ENCODE data around the gene NOX3. TPM values are rescaled to one million over a fixed set of nuclear protein-coding genes. Genes with fewer than 3 reads are reported as not detected.

Gene NOX3
- total and polyA plus RNA-seq, 10 of the 15 experiments (the other 5 are each of a cell fraction or from before 2014, with no cell fraction given): not detected

DNA sequence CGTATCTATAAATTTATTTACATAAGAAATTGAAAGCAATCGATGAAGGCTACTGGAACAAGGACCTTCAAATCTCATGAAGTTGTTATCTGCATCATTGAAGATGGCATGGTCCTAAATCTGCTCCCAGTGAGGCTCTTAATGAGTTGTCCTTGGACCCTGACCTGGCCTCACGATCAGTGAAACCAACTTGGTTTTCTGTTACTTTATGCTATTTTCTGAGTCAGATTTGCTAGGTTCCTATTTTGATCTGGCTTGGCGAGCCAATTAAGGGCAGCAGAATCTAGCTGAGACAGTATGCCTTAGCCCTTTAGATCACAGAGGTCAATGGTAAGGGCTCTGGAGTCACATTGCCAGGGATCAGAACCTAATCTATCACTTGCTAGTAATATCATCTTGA lies 30.1 kb upstream of the NOX3 start:
- Histone ChIP-seq H3K27ac (ENCODE audit: control insufficient read depth, insufficient read depth) (no peak overlapping the region), H3K36me3 (ENCODE audit: control insufficient read depth in 2 of 2, insufficient read depth in 2 of 2, low read length in 1 of 2) (no peaks in the 10 kb centered on the region), H3K4me2 (ENCODE audit: control insufficient read depth, insufficient read depth) (no peak overlapping the region), H4K20me1 (ENCODE audit: control insufficient read depth, insufficient read depth) (no peaks in the 10 kb centered on the region), H2AFZ (ENCODE audit: control insufficient read depth, low read depth, low read length) (peak overlapping the region; percentile 3; the same call in 1 of the 2 replicates), H3K9me3 (replicated peaks; ENCODE audit: control insufficient read depth, insufficient read depth, low read length) (no peaks in the 10 kb centered on the region; the same call in 2 of the 3 replicates), H3K4me3 (no peak overlapping the region), H3K9ac (ENCODE audit: control insufficient read depth, insufficient read depth, low read length) (no peak overlapping the region), H3K4me1 (ENCODE audit: control insufficient read depth, insufficient read depth, low read length) (no peaks in the 10 kb centered on the region), H3K27me3 (replicated peaks in 1 of 2; ENCODE audit: control insufficient read depth in 2 of 2, insufficient read depth in 2 of 2, low read length in 1 of 2) (no peaks in the 10 kb centered on the region), H3K79me2 (ENCODE audit: control insufficient read depth, insufficient read depth, low read length) (no peaks in the 10 kb centered on the region)
- no peak for FAIRE-seq
- in situ Hi-C loops (cut with MboI) (no loop called here), intact Hi-C loops (cut with micrococcal nuclease; ENCODE audit: unreplicated experiment) (no loop called here)
- BruUV-seq (replicated peaks): no TSS peak
- ATAC-seq: no peak
- SMC1A ChIA-PET (ENCODE audit: uncharacterized antibody, unreplicated experiment): interaction anchor here (1.2 kb wide), 1 partner anchor 19 kb away, joined by 3 read pairs; no protein-coding TSS in a partner anchor
- no peak for DNase-seq (ENCODE audit: low read depth, low spot score)
- WGBS (ENCODE audit: insufficient coverage, insufficient replicate concordance, low lambda C conversion rate, missing lambda C conversion rate): 83% methylated on average over 4 of the region's 4 CpGs
- TF ChIP-seq, protein P1, sequence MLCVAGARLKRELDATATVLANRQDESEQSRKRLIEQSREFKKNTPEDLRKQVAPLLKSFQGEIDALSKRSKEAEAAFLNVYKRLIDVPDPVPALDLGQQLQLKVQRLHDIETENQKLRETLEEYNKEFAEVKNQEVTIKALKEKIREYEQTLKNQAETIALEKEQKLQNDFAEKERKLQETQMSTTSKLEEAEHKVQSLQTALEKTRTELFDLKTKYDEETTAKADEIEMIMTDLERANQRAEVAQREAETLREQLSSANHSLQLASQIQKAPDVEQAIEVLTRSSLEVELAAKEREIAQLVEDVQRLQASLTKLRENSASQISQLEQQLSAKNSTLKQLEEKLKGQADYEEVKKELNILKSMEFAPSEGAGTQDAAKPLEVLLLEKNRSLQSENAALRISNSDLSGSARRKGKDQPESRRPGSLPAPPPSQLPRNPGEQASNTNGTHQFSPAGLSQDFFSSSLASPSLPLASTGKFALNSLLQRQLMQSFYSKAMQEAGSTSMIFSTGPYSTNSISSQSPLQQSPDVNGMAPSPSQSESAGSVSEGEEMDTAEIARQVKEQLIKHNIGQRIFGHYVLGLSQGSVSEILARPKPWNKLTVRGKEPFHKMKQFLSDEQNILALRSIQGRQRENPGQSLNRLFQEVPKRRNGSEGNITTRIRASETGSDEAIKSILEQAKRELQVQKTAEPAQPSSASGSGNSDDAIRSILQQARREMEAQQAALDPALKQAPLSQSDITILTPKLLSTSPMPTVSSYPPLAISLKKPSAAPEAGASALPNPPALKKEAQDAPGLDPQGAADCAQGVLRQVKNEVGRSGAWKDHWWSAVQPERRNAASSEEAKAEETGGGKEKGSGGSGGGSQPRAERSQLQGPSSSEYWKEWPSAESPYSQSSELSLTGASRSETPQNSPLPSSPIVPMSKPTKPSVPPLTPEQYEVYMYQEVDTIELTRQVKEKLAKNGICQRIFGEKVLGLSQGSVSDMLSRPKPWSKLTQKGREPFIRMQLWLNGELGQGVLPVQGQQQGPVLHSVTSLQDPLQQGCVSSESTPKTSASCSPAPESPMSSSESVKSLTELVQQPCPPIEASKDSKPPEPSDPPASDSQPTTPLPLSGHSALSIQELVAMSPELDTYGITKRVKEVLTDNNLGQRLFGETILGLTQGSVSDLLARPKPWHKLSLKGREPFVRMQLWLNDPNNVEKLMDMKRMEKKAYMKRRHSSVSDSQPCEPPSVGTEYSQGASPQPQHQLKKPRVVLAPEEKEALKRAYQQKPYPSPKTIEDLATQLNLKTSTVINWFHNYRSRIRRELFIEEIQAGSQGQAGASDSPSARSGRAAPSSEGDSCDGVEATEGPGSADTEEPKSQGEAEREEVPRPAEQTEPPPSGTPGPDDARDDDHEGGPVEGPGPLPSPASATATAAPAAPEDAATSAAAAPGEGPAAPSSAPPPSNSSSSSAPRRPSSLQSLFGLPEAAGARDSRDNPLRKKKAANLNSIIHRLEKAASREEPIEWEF (IDR thresholded peaks at IDR 0.05; ENCODE audit: insufficient replicate concordance, low read depth, low read length): no peak
- no peak for TF ChIP-seq BMI1 (IDR thresholded peaks at IDR 0.05; ENCODE audit: borderline replicate concordance)
- no peak for TF ChIP-seq YBX1 (IDR thresholded peaks at IDR 0.05)
- no peak for TF ChIP-seq SIN3A (IDR thresholded peaks at IDR 0.05; ENCODE audit: low read depth, low read length)
- no peak for TF ChIP-seq FOS (IDR thresholded peaks at IDR 0.05; ENCODE audit: borderline replicate concordance, extremely low read depth, insufficient read length)
- no peak for TF ChIP-seq NR2C1 (IDR thresholded peaks at IDR 0.05)
- TF ChIP-seq, protein P2, sequence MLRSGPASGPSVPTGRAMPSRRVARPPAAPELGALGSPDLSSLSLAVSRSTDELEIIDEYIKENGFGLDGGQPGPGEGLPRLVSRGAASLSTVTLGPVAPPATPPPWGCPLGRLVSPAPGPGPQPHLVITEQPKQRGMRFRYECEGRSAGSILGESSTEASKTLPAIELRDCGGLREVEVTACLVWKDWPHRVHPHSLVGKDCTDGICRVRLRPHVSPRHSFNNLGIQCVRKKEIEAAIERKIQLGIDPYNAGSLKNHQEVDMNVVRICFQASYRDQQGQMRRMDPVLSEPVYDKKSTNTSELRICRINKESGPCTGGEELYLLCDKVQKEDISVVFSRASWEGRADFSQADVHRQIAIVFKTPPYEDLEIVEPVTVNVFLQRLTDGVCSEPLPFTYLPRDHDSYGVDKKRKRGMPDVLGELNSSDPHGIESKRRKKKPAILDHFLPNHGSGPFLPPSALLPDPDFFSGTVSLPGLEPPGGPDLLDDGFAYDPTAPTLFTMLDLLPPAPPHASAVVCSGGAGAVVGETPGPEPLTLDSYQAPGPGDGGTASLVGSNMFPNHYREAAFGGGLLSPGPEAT (IDR thresholded peaks at IDR 0.05; ENCODE audit: low read depth): no peak
- TF ChIP-seq MXI1 (IDR thresholded peaks at IDR 0.05; ENCODE audit: low read depth, low read length): no peak
- TF ChIP-seq, protein P3, sequence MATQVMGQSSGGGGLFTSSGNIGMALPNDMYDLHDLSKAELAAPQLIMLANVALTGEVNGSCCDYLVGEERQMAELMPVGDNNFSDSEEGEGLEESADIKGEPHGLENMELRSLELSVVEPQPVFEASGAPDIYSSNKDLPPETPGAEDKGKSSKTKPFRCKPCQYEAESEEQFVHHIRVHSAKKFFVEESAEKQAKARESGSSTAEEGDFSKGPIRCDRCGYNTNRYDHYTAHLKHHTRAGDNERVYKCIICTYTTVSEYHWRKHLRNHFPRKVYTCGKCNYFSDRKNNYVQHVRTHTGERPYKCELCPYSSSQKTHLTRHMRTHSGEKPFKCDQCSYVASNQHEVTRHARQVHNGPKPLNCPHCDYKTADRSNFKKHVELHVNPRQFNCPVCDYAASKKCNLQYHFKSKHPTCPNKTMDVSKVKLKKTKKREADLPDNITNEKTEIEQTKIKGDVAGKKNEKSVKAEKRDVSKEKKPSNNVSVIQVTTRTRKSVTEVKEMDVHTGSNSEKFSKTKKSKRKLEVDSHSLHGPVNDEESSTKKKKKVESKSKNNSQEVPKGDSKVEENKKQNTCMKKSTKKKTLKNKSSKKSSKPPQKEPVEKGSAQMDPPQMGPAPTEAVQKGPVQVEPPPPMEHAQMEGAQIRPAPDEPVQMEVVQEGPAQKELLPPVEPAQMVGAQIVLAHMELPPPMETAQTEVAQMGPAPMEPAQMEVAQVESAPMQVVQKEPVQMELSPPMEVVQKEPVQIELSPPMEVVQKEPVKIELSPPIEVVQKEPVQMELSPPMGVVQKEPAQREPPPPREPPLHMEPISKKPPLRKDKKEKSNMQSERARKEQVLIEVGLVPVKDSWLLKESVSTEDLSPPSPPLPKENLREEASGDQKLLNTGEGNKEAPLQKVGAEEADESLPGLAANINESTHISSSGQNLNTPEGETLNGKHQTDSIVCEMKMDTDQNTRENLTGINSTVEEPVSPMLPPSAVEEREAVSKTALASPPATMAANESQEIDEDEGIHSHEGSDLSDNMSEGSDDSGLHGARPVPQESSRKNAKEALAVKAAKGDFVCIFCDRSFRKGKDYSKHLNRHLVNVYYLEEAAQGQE (IDR thresholded peaks at IDR 0.05; ENCODE audit: low read depth, low read length): no peak
- no peak for TF ChIP-seq ZSCAN29 (IDR thresholded peaks at IDR 0.05)
- TF ChIP-seq SUZ12 (IDR thresholded peaks at IDR 0.05; ENCODE audit: unreplicated experiment): no peak
- TF ChIP-seq SREBF2 (IDR thresholded peaks at IDR 0.05; ENCODE audit: low read length): no peak
- CTCF ChIA-PET: no interaction called here
- POLR2A ChIA-PET: no interaction called here
- RAD21 ChIA-PET (ENCODE audit: unreplicated experiment): no interaction called here
